GM12872 (cell line): ENCODE measurements around the gene HIRA.

Source experiments
- TF ChIP-seq, protein P1 (sequence below): IDR thresholded peaks from 3 replicates; pipeline ENCODE4 v1.5.1; 2011; ENCODE audit warnings: low read depth, mild to moderate bottlenecking, low read length, moderate library complexity; ENCODE audit not compliant: insufficient read depth

Gene HIRA

DNA sequence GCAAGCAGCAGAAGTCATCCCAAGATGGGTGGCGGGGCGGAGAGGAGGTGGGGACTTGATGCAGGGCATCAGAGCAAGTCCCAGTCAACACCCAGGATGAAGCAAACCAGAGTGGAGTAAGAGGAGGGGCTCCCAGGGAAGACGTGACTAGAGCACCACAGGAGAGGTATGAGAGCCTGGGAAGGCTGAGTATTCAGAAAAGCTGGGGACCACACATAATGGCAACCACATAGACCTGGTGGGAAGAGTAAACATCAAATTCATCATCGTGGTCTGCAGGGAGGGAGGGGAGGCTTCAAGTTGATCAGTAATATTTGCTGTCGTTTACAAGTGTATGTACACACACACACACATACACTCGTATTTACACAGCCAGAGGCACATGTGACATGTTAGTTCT lies 79.3 kb downstream of the HIRA start:
- TF ChIP-seq, protein P1, sequence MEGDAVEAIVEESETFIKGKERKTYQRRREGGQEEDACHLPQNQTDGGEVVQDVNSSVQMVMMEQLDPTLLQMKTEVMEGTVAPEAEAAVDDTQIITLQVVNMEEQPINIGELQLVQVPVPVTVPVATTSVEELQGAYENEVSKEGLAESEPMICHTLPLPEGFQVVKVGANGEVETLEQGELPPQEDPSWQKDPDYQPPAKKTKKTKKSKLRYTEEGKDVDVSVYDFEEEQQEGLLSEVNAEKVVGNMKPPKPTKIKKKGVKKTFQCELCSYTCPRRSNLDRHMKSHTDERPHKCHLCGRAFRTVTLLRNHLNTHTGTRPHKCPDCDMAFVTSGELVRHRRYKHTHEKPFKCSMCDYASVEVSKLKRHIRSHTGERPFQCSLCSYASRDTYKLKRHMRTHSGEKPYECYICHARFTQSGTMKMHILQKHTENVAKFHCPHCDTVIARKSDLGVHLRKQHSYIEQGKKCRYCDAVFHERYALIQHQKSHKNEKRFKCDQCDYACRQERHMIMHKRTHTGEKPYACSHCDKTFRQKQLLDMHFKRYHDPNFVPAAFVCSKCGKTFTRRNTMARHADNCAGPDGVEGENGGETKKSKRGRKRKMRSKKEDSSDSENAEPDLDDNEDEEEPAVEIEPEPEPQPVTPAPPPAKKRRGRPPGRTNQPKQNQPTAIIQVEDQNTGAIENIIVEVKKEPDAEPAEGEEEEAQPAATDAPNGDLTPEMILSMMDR: no peak

DNA sequence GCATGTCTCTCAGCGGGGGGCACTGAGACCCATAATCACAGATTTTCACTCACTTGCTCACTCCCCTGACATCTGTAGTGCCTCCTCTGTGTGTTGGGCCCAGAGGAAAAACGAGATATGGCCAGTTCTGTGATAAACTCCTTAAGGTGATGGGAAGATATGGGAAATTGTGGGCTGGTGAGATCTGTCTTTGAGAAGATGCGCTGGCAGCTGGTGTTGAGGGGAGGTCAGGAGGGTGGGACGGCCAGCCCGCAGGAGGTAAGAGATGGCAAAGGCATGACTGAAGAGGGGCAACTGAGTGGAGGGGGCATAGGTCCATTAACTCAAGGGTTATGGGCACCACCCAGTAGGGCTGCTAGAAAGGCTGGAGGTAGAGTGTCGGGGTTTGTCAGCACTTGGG lies 79.9 kb downstream of the HIRA start:
- TF ChIP-seq, protein P1: no peak

DNA sequence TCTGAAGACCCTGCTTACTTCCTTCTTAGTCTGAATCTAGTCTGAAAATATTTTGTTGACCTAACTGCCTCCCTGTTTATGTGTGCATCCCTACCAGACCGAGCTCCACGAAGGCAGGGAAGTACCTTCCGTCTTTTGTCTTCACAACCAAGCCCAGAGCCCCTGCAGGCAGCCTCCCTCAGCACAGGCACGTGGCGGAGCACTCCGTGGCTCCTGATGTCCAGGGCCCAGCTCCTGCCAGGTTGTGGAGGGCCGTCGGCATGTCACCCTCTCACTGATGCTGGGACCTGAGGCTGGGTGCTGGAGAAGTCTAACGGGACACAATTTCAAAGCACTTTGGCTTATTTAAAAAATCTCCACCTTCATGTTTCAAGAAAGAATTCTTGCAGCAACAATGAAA lies 80.6 kb downstream of the HIRA start:
- TF ChIP-seq, protein P1: no peak

DNA sequence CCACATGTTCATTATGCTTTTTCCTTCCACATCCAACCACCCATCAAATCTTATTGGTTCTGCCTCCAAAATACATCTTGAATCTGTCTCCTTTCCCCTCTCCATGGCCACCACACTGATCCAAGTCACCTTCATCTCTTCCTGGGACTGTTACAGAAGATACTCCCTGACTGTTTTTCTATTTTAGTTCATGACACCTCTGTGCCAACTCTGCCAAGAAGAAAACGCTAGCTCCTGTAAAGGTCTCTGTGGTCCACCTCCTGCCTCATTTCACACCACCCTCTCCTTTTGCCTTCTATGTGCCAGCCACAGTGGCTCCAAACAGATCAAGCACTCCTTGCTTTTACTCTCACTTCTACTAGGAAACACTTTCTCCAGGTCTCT lies 81.1 kb downstream of the HIRA start:
- TF ChIP-seq, protein P1: no peak

DNA sequence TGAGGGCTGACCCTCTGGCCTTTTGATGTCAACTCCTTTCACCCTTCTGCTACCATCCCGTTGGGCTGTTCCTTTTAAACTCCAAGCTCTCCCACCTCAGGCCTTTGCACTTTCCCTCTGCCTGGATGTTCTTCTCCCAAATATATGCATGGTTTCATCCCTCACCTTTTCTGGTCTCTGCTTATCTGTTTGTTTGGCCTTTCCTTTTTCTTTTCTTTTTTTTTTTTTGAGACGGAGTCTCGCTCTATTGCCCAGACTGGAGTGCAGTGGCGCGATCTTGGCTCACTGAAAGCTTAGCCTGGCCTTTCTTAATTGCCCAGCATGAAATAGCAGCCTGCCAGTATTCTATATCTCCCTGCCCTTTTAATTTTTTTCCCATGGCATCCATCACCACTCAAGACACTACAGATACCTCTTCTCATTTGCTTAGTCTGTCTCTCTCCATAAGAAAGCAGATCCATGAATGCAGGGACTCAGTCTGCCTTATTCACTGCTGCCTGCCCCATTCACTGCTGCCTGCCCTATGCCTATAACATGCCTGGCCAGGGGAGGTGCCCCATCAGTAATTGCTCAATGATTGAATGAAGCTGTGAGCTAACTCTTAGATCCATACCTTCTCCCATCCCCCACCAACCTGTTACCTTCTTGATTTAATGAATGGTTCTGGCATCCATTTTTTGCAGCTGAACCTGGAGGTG lies 81.6 kb downstream of the HIRA start:
- TF ChIP-seq, protein P1: no peak

DNA sequence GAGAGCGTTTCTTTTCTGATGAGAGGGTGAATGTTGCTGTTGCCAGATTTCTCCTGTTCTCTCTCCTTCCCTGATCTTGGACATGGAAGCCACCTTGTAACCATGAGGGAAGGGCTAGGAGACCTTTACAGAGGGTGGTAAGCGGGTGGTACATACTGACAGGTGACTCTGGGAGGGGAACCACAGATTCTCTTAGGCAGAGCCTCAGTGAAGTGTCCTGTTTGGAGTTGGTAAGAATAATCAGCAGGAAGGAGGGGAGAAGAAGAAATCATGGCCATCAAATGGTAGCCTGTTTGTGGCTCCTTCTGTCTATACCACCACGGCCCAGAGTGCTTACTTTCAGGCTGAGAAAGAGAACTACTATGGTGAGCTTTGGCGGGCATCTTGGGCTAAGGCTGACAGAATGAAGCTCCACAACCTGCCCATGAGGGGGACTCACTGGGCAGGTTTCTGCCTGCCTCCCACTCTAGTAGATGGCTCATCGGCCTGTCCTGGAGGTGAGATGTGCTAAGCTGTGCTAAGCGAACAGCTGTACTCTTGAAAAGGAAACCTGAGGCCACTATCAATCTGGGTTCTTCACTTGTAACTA lies 84.8 kb downstream of the HIRA start:
- TF ChIP-seq, protein P1: no peak

DNA sequence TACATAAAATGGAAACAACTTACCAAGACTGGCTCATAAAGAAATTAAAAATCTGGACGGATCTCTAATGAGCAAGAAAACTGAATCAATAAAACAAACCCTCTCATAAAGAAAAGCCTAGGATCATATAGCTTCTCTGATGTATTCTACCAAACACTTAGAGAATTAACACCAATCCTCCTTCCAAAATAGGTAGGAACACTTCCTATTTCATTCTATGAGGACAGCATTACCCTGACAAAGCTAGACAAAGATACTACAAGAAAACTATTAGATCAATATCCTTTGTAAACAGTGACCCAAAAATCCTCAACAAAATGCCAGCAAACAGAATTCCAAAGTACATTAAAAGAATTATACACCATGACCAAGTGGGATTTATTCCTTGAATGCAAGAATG lies 87.1 kb downstream of the HIRA start:
- TF ChIP-seq, protein P1: no peak
